CD8-positive, alpha-beta memory T cell (primary cell): ENCODE data around the gene ATOX1. TPM values are rescaled to one million over a fixed set of nuclear protein-coding genes. Genes with fewer than 3 reads are reported as not detected.
"Not testable (repeated sequence)": the region's sequence is repeated elsewhere in the genome, so short reads cannot be mapped to it uniquely, and the experiment has no call there.

Experiments used
- CTCF ChIA-PET: fragments of 350-600 bp; sonication (Branson Sonifier 250); formaldehyde crosslinking; loops from one replicate; lab custom pipeline; 2021; ENCODE audit warnings: antibody characterized with exemption; lab: Charles Lee
- POLR2A ChIA-PET: fragments of 350-600 bp; sonication (Branson Sonifier 250); formaldehyde crosslinking; loops from one replicate; lab custom pipeline; 2021; ENCODE audit warnings: antibody characterized with exemption; lab: Charles Lee
- DNase-seq, 5 donors: peaks; one replicate each; pipeline versions ENCODE4 v3.0.0 to v3.0.0-alpha.2; 2020 to 2022; ENCODE audit warnings: mixed read lengths in 1 of 5
- H3K27ac ChIP-seq: one replicate; pipeline ENCODE4 v1.7.0; 2013; ENCODE audit warnings: low read depth, mild to moderate bottlenecking, low read length, moderate library complexity
- H3K27me3 ChIP-seq: 2 replicates; pipeline ENCODE4 v1.7.0; 2013; ENCODE audit warnings: low read length, mild to moderate bottlenecking; ENCODE audit not compliant: insufficient read depth, poor library complexity, severe bottlenecking
- H3K36me3 ChIP-seq: 2 replicates; pipeline ENCODE4 v1.7.0; 2013; ENCODE audit warnings: mild to moderate bottlenecking, low read length, moderate library complexity; ENCODE audit not compliant: insufficient read depth
- H3K4me1 ChIP-seq: 2 replicates; pipeline ENCODE4 v1.7.0; 2013; ENCODE audit warnings: mild to moderate bottlenecking, low read length, moderate library complexity; ENCODE audit not compliant: insufficient read depth
- H3K4me3 ChIP-seq: 2 replicates; pipeline ENCODE4 v1.7.0; 2013; ENCODE audit warnings: mild to moderate bottlenecking, low read length
- H3K9me3 ChIP-seq: 2 replicates; pipeline ENCODE4 v1.7.0; 2013; ENCODE audit warnings: mild to moderate bottlenecking, low read length
- H3K27ac Mint-ChIP-seq, 8 donors: one replicate each; pipeline ENCODE4 v1.8.0; 2020 to 2021; ENCODE audit warnings: mixed read lengths in 8 of 8, mild to moderate bottlenecking in 6 of 8, inconsistent platforms in 3 of 8, moderate library complexity in 3 of 8
- H3K27me3 Mint-ChIP-seq, 2 donors: one replicate each; pipeline ENCODE4 v1.8.0; 2020 to 2021; ENCODE audit warnings: mixed read lengths in 2 of 2, mild to moderate bottlenecking in 1 of 2, moderate library complexity in 1 of 2
- H3K36me3 Mint-ChIP-seq, 3 donors: one replicate each; pipeline ENCODE4 v1.8.0; 2020 to 2021; ENCODE audit warnings: mixed read lengths in 3 of 3, inconsistent platforms in 1 of 3, mild to moderate bottlenecking in 1 of 3
- H3K4me1 Mint-ChIP-seq, 3 donors: one replicate each; pipeline ENCODE4 v1.8.0; 2020 to 2021; ENCODE audit warnings: mixed read lengths in 3 of 3, inconsistent platforms in 1 of 3, mild to moderate bottlenecking in 1 of 3
- H3K4me3 Mint-ChIP-seq, 7 donors: one replicate each; pipeline ENCODE4 v1.8.0; 2020 to 2021; ENCODE audit warnings: mixed read lengths in 7 of 7, mild to moderate bottlenecking in 6 of 7, moderate library complexity in 4 of 7, inconsistent platforms in 2 of 7
- H3K9me3 Mint-ChIP-seq, 5 donors: one replicate each; pipeline ENCODE4 v1.8.0; 2020 to 2022; ENCODE audit warnings: mixed read lengths in 5 of 5, mild to moderate bottlenecking in 3 of 5, moderate library complexity in 2 of 5, inconsistent platforms in 1 of 5
- polyA plus RNA-seq: library from polyadenylated mRNA; unstranded; fragments of 300-500 nt; fragmentation: Illumina TruSeq; gene quantifications from one replicate; pipeline ENCODE4 v1.2.3, GENCODE V29; 2021
- total RNA-seq, 2 experiments: library from RNA; stranded (reverse); gene quantifications; one replicate each; pipeline ENCODE4 v1.2.3, GENCODE V29; 2021

The ATOX1 gene
- total and polyA plus RNA-seq, 3 experiments from 2014 or later = 67.7 to 103 (median 91.0) TPM

DNA sequence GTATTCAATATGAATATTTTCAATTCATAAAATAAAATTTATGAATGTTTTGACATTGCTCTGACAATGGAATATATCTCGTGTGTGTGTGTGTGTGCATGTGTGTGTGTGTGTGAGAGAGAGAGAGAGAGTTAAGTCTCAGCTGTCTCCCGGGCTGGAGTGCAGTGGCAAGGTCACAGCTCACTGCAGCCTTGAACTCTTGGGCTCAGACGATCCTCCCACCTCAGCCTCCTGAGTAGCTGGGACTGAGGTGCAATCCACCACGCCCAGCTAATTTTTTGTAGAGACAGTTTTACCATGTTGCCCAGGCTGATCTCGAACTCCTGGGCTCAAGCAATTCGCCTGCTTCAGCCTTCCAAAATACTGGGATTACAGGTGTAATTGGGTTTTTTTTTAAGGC lies 29.4 kb upstream of the ATOX1 start:
- DNase-seq = no peak
- Mint-ChIP-seq H3K27ac (peak overlapping the region in 1 of 8 donors; percentile 54), H3K36me3 (peaks cover 3 to 62% (median 12%) of the 10 kb centered on the region in 3 donors), H3K27me3 (no peaks in the 10 kb centered on the region), H3K4me1 (peaks cover 43 to 71% (median 48%) of the 10 kb centered on the region in 3 donors), H3K4me3 (no peak overlapping the region), H3K9me3 (no peaks in the 10 kb centered on the region)
- CTCF ChIA-PET = interaction anchor here (1.0 to 1.6 kb wide), 2 partner anchors 37 to 355 kb away, joined by 3 to 4 read pairs; no protein-coding TSS in a partner anchor
- Histone ChIP-seq H3K4me1 (peaks cover 19% of the 10 kb centered on the region), H3K9me3 (no peaks in the 10 kb centered on the region), H3K27me3 (no peaks in the 10 kb centered on the region), H3K4me3 (no peak overlapping the region), H3K36me3 (peaks cover 38% of the 10 kb centered on the region), H3K27ac (no peak overlapping the region)
- POLR2A ChIA-PET = no interaction called here

- peaks cover 2 to 49% (median 11%) of the 10 kb centered on the region in 3 donors for H3K36me3 Mint-ChIP-seq
- H3K4me1 Mint-ChIP-seq = peaks cover 49 to 75% (median 61%) of the 10 kb centered on the region in 3 donors
- no peaks in the 10 kb centered on the region for H3K27me3 Mint-ChIP-seq
- no peak overlapping the region for H3K27ac ChIP-seq
- peaks cover 31% of the 10 kb centered on the region for H3K4me1 ChIP-seq
- DNase-seq = no peak
- peak overlapping the region in 5 of 8 donors; percentile 14 to 83 (median 66) for H3K27ac Mint-ChIP-seq
- H3K27me3 ChIP-seq = no peaks in the 10 kb centered on the region
- H3K4me3 Mint-ChIP-seq = peak overlapping the region in 3 of 7 donors; percentile 18 to 61 (median 39)
- H3K9me3 ChIP-seq = no peaks in the 10 kb centered on the region
- H3K9me3 Mint-ChIP-seq = no peaks in the 10 kb centered on the region
- H3K4me3 ChIP-seq = no peak overlapping the region
- ChIA-PET POLR2A (interaction anchor here (0.6 to 1.4 kb wide), 2 partner anchors 15 to 174 kb away, joined by 3 to 5 read pairs; partner anchors contain the start of gene G3BP1), CTCF (interaction anchor here (1.4 kb wide), 1 partner anchor 15 kb away, joined by 3 read pairs; no protein-coding TSS in a partner anchor)
- peaks cover 31% of the 10 kb centered on the region for H3K36me3 ChIP-seq
Measured at GRCh38 chr5:151786468-151786867, 28.0 kb upstream of the ATOX1 start.

- no peak overlapping the region for H3K4me3 ChIP-seq
- Mint-ChIP-seq H3K4me1 (peaks cover 65 to 85% (median 77%) of the 10 kb centered on the region in 3 donors), H3K36me3 (peaks cover 0 to 31% (median 3%) of the 10 kb centered on the region in 3 donors), H3K27me3 (no peaks in the 10 kb centered on the region), H3K27ac (peak overlapping the region in 2 of 8 donors; percentile 47 to 51), H3K4me3 (peak overlapping the region in 4 of 7 donors; percentile 17 to 38 (median 24)), H3K9me3 (no peaks in the 10 kb centered on the region)
- peaks cover 52% of the 10 kb centered on the region for H3K4me1 ChIP-seq
- ChIA-PET POLR2A (no interaction called here), CTCF (no interaction called here)
- H3K27ac ChIP-seq = peak overlapping the region; percentile 16
- no peaks in the 10 kb centered on the region for H3K27me3 ChIP-seq
- peaks cover 12% of the 10 kb centered on the region for H3K36me3 ChIP-seq
- no peak for DNase-seq
- no peaks in the 10 kb centered on the region for H3K9me3 ChIP-seq
Measured at GRCh38 chr5:151784141-151784540, 25.7 kb upstream of the ATOX1 start.

- H3K27ac ChIP-seq, H3K9me3 ChIP-seq, H3K27me3 ChIP-seq, H3K9me3 Mint-ChIP-seq, H3K4me3 ChIP-seq, DNase-seq, CTCF ChIA-PET, H3K27me3 Mint-ChIP-seq, H3K27ac Mint-ChIP-seq: not testable (repeated sequence)
- H3K36me3 Mint-ChIP-seq = peaks cover 0 to 32% (median 5%) of the 10 kb centered on the region in 3 donors
- peak overlapping the region in 2 of 7 donors; percentile 8 to 57 for H3K4me3 Mint-ChIP-seq
- H3K4me1 ChIP-seq = peaks cover 57% of the 10 kb centered on the region
- peaks cover 68 to 90% (median 82%) of the 10 kb centered on the region in 3 donors for H3K4me1 Mint-ChIP-seq
- POLR2A ChIA-PET = interaction anchor here (0.6 kb wide), 1 partner anchor 162 kb away, joined by 3 read pairs; no protein-coding TSS in a partner anchor
- peaks cover 11% of the 10 kb centered on the region for H3K36me3 ChIP-seq
Measured at GRCh38 chr5:151783664-151784063, 25.2 kb upstream of the ATOX1 start.

GRCh38 chr5:151781201-151781600 lies 22.8 kb upstream of the ATOX1 start:
- Histone ChIP-seq H3K9me3 (no peaks in the 10 kb centered on the region), H3K27ac (no peak overlapping the region), H3K4me3 (no peak overlapping the region), H3K27me3 (no peaks in the 10 kb centered on the region), H3K36me3 (no peaks in the 10 kb centered on the region), H3K4me1 (peaks cover 74% of the 10 kb centered on the region)
- ChIA-PET CTCF (no interaction called here), POLR2A (interaction anchor here (2.3 kb wide), 1 partner anchor 9 kb away, joined by 6 read pairs; the partner anchor contains the start of gene G3BP1)
- Mint-ChIP-seq H3K27ac (peak overlapping the region in 5 of 8 donors; percentile 6 to 72 (median 67)), H3K9me3 (no peaks in the 10 kb centered on the region), H3K36me3 (peaks cover 0 to 34% (median 16%) of the 10 kb centered on the region in 3 donors), H3K27me3 (no peaks in the 10 kb centered on the region), H3K4me3 (peak overlapping the region in 6 of 7 donors; percentile 0 to 53 (median 46)), H3K4me1 (peaks cover 83 to 97% (median 95%) of the 10 kb centered on the region in 3 donors)
- DNase-seq = no peak

GRCh38 chr5:151780348-151780747 lies 21.9 kb upstream of the ATOX1 start:
- H3K36me3 Mint-ChIP-seq = peaks cover 0 to 36% (median 16%) of the 10 kb centered on the region in 3 donors
- no peak overlapping the region for H3K27ac ChIP-seq
- H3K27ac Mint-ChIP-seq = peak overlapping the region in 6 of 8 donors; percentile 6 to 60 (median 39)
- no peak overlapping the region for H3K4me3 ChIP-seq
- no peaks in the 10 kb centered on the region for H3K27me3 ChIP-seq
- H3K36me3 ChIP-seq = no peaks in the 10 kb centered on the region
- peaks cover 81% of the 10 kb centered on the region for H3K4me1 ChIP-seq
- H3K4me1 Mint-ChIP-seq = peaks cover 83 to 97% (median 95%) of the 10 kb centered on the region in 3 donors
- no peaks in the 10 kb centered on the region for H3K9me3 Mint-ChIP-seq
- H3K9me3 ChIP-seq = no peaks in the 10 kb centered on the region
- POLR2A ChIA-PET = interaction anchor here (2.3 kb wide), 1 partner anchor 9 kb away, joined by 6 read pairs; the partner anchor contains the start of gene G3BP1
- no peak for DNase-seq
- peak overlapping the region; percentile 16 to 64 (median 35) for H3K4me3 Mint-ChIP-seq
- no peaks in the 10 kb centered on the region for H3K27me3 Mint-ChIP-seq
- CTCF ChIA-PET = no interaction called here

- no peaks in the 10 kb centered on the region for H3K27me3 ChIP-seq
- peaks cover 83% of the 10 kb centered on the region for H3K4me1 ChIP-seq
- DNase-seq = no peak
- H3K9me3 ChIP-seq = no peaks in the 10 kb centered on the region
- H3K36me3 Mint-ChIP-seq = peaks cover 0 to 35% (median 16%) of the 10 kb centered on the region in 3 donors
- ChIA-PET POLR2A (interaction anchor here (2.3 kb wide), 1 partner anchor 8 kb away, joined by 6 read pairs; the partner anchor contains the start of gene G3BP1), CTCF (no interaction called here)
- no peak overlapping the region for H3K4me3 ChIP-seq
- H3K27ac ChIP-seq = no peak overlapping the region
- no peaks in the 10 kb centered on the region for H3K36me3 ChIP-seq
- peak overlapping the region in 6 of 8 donors; percentile 6 to 75 (median 16) for H3K27ac Mint-ChIP-seq
- H3K4me1 Mint-ChIP-seq = peaks cover 85 to 97% (median 96%) of the 10 kb centered on the region in 3 donors
- H3K9me3 Mint-ChIP-seq = no peaks in the 10 kb centered on the region
- H3K27me3 Mint-ChIP-seq = no peaks in the 10 kb centered on the region
- H3K4me3 Mint-ChIP-seq = peak overlapping the region; percentile 16 to 66 (median 47)
Measured at GRCh38 chr5:151779531-151780125, 21.2 kb upstream of the ATOX1 start.
